Gastrocnemius medialis (tissue), 4 donors: ENCODE measurements around the gene PLCH1.

ENCODE experiments used
- CTCF ChIP-seq, 5 experiments: fragments of 450-650 bp in 3 of 5; fragments of 200-600 bp in 2 of 5; sonication (generic) in 2 of 5; IDR thresholded peaks in 4 of 5; conservative IDR thresholded peaks in 1 of 5; 1 replicate in 4 of 5; 2 replicates in 1 of 5; pipeline ENCODE4 v1.5.1; 2016 to 2019; ENCODE audit warnings: antibody characterized with exemption in 5 of 5, mild to moderate bottlenecking in 3 of 5, moderate library complexity in 3 of 5
- POLR2A ChIP-seq, 2 donors: fragments of 450-650 bp; IDR thresholded peaks; one replicate each; pipeline ENCODE4 v1.6.1; 2017; ENCODE audit warnings: antibody characterized with exemption in 2 of 2, mild to moderate bottlenecking in 2 of 2, moderate library complexity in 2 of 2

- TF ChIP-seq CTCF (IDR thresholded peaks at IDR 0.05 in 4 of 5, conservative IDR thresholded peaks at IDR 0.05 in 1 of 5) (no peak), POLR2A (IDR thresholded peaks at IDR 0.05) (no peak)
Measured at GRCh38 chr3:155746703-155747102, 1.8 kb upstream of the PLCH1 start.
